ENCODE measurements around the gene JOSD1. TPM values are rescaled to one million over a fixed set of nuclear protein-coding genes. Genes with fewer than 3 reads are reported as not detected.

The JOSD1 gene
- polyA plus RNA-seq, 3 donors, result 7.1 to 83.5 (median 7.2) TPM

GRCh38 chr22:38731703-38732161, 31.0 kb upstream of the JOSD1 start:
- no peak overlapping the region for H3K4me2 ChIP-seq (replicated peaks; ENCODE audit: extremely low read depth, low read length, poor library complexity, severe bottlenecking)
- Mint-ChIP-seq H3K27me3 (ENCODE audit: low read depth in 3 of 3) (peaks cover 0 to 1% (median 0%) of the 10 kb centered on the region in 3 donors), H3K4me3 (no peak overlapping the region), H3K36me3 (peaks cover 71 to 87% of the 10 kb centered on the region in 2 donors), H3K9me3 (no peaks in the 10 kb centered on the region), H3K27ac (peak overlapping the region in 4 of 7 donors; percentile 10 to 68 (median 52)), H3K4me1 (peaks cover 8% of the 10 kb centered on the region)
- intact Hi-C loops (cut with micrococcal nuclease), result no loop called here
- WGBS (ENCODE audit: insufficient coverage), result 92% methylated on average over 4 of the region's 6 CpGs
- H3K27me3 ChIP-seq (ENCODE audit: control insufficient read depth in 2 of 2, insufficient read depth in 2 of 2, low read length in 2 of 2), result no peaks in the 10 kb centered on the region
- H3K9ac ChIP-seq (ENCODE audit: insufficient read depth, low read length, poor library complexity, severe bottlenecking), result no peak overlapping the region
- no peak overlapping the region for H2AFZ ChIP-seq (ENCODE audit: insufficient read depth, low read depth, low read length, poor library complexity, severe bottlenecking)
- TF ChIP-seq CTCF (IDR thresholded peaks at IDR 0.05), result no peak
- H3K36me3 ChIP-seq (replicated peaks in 1 of 2; ENCODE audit: control insufficient read depth in 1 of 2, insufficient read depth in 2 of 2, low read length in 2 of 2), result peaks cover 77 to 91% of the 10 kb centered on the region in 2 donors
- H3K27ac ChIP-seq (ENCODE audit: low read depth in 1 of 2, low read length in 2 of 2), result peak overlapping the region in 1 of 2 donors; percentile 7
- DNase-seq, result no peak
- H3K4me1 ChIP-seq (ENCODE audit: control insufficient read depth in 1 of 2, insufficient read depth in 2 of 2, low read length in 2 of 2), result no peaks in the 10 kb centered on the region
- no peaks in the 10 kb centered on the region for H3K79me2 ChIP-seq (ENCODE audit: insufficient read depth, low read length)
- peaks cover 100% of the 10 kb centered on the region for H4K20me1 ChIP-seq (ENCODE audit: insufficient read depth, low read length)
- no peak overlapping the region for H3K4me3 ChIP-seq (replicated peaks in 1 of 3; ENCODE audit: low read depth in 2 of 3, low read length in 3 of 3)
- no peaks in the 10 kb centered on the region for H3K9me3 ChIP-seq (replicated peaks in 1 of 2; ENCODE audit: control insufficient read depth in 1 of 2, insufficient read depth in 1 of 2, low read length in 2 of 2)

- Mint-ChIP-seq H3K36me3 (peaks cover 74 to 88% of the 10 kb centered on the region in 2 donors), H3K9me3 (no peaks in the 10 kb centered on the region), H3K4me1 (peaks cover 8% of the 10 kb centered on the region), H3K4me3 (no peak overlapping the region), H3K27me3 (ENCODE audit: low read depth in 3 of 3) (peaks cover 0 to 3% (median 0%) of the 10 kb centered on the region in 3 donors), H3K27ac (peak overlapping the region in 2 of 7 donors; percentile 66 to 74)
- Histone ChIP-seq H3K27ac (ENCODE audit: low read depth in 1 of 2, low read length in 2 of 2) (no peak overlapping the region), H3K4me1 (ENCODE audit: control insufficient read depth in 1 of 2, insufficient read depth in 2 of 2, low read length in 2 of 2) (no peaks in the 10 kb centered on the region), H2AFZ (ENCODE audit: insufficient read depth, low read depth, low read length, poor library complexity, severe bottlenecking) (no peak overlapping the region), H3K4me2 (replicated peaks; ENCODE audit: extremely low read depth, low read length, poor library complexity, severe bottlenecking) (no peak overlapping the region), H3K79me2 (ENCODE audit: insufficient read depth, low read length) (no peaks in the 10 kb centered on the region), H3K9me3 (replicated peaks in 1 of 2; ENCODE audit: control insufficient read depth in 1 of 2, insufficient read depth in 1 of 2, low read length in 2 of 2) (no peaks in the 10 kb centered on the region), H3K36me3 (replicated peaks in 1 of 2; ENCODE audit: control insufficient read depth in 1 of 2, insufficient read depth in 2 of 2, low read length in 2 of 2) (peaks cover 75 to 91% of the 10 kb centered on the region in 2 donors), H3K4me3 (replicated peaks in 1 of 3; ENCODE audit: low read depth in 2 of 3, low read length in 3 of 3) (no peak overlapping the region), H3K27me3 (ENCODE audit: control insufficient read depth in 2 of 2, insufficient read depth in 2 of 2, low read length in 2 of 2) (no peaks in the 10 kb centered on the region), H3K9ac (ENCODE audit: insufficient read depth, low read length, poor library complexity, severe bottlenecking) (no peak overlapping the region), H4K20me1 (ENCODE audit: insufficient read depth, low read length) (peaks cover 99% of the 10 kb centered on the region)
- DNase-seq, result no peak
- intact Hi-C loops (cut with micrococcal nuclease), result no loop called here
- no peak for TF ChIP-seq CTCF (IDR thresholded peaks at IDR 0.05)
- 95% methylated on average over 6 of the region's 13 CpGs for WGBS (ENCODE audit: insufficient coverage)
Observed at GRCh38 chr22:38730411-38730871, 29.7 kb upstream of the JOSD1 start.
